GM19467 (cell line): ENCODE data around the gene NUP62.
"Not testable (repeated sequence)": the region's sequence is repeated elsewhere in the genome, so short reads cannot be mapped to it uniquely, and the experiment has no call there.

Experiments used
- ATAC-seq: cut with Tn5 transposase; IDR thresholded peaks from one replicate; pipeline ENCODE4 v1.9.1; 2021; ENCODE audit warnings: mild to moderate bottlenecking, moderate library complexity; ENCODE audit not compliant: unreplicated experiment

Gene NUP62

DNA sequence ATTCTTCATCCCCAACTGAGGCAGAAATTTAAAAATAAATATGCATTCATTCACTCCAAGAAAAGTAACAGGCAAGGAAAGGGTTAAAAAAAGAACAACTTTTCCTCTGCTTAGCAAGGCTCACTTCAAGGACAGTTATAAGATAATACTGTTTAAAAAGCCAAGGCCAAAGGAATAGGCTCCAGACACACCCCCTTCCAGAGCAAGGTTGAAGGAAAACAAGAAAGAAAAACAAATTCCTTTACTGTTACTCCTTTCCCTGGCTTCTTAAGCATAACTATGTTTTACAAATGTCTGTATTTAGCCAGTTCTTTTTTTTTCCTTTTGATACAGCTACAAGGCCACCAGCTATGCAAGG is 23.2 kb upstream of the NUP62 start:
- no peak for ATAC-seq

DNA sequence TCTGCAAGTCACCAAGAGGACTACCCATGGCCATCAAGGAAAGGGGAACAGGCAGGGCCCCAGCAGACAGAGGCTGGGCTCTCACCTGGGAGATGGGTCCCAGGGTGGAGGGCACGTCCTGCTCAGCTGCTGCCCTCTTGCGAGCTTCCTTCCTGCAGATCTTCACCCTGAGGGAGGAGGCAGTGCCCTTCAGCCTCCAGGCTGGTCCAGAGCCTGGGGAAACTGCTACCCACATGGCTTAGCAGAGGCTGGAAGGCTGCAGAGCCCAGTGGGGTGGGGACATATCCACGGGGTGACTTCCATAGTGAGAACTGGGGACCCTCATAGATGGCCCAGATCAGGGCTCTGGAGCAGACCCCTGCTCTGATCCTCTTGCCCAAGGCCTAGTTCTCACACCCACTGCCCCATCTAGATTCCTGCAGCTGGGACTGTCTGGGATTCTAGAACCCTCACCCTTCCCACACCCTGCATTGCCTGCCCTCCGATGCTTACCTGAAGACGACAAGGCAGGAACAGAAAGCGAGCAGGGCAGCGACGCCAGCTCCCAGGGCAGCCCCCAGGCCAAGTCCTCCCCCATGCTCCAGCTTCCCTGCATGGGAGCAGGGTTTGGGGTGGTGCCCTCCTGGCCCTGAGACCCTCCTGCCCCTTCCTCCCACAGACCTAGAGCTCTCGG is 22.6 kb upstream of the NUP62 start:
- no peak for ATAC-seq

GRCh38 chr19:49950956-49951526 is 21.7 kb upstream of the NUP62 start:
- ATAC-seq = no peak

- ATAC-seq = no peak
Measured at GRCh38 chr19:49950590-49950948, 21.3 kb upstream of the NUP62 start.

- ATAC-seq = no peak
Measured at GRCh38 chr19:49949742-49950589, 20.7 kb upstream of the NUP62 start.

DNA sequence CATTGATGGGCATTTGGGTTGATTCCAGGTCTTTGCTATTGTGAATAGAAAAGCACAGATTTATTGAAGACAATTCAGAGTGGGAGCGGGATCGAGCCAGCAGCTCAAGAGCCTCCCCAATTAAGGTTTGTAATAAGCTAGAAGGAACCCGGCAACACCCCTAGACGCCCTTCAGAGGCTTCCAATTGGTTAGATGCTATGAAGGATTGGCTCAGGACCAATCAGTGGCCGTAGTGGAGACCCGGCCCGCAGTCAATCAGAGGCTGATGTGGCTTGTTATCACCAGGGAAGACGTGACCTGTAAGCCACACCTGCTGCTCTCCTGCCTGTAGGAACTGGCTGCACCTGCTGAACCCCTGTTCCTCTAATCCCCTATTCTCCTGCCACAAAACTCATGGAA is 17.1 kb upstream of the NUP62 start:
- ATAC-seq = no peak

GRCh38 chr19:49944567-49944966 is 15.3 kb upstream of the NUP62 start:
- not testable (repeated sequence) for ATAC-seq

- no peak for ATAC-seq
Measured at GRCh38 chr19:49940482-49940791, 11.1 kb upstream of the NUP62 start.

- no peak for ATAC-seq
Measured at GRCh38 chr19:49939721-49940481, 10.6 kb upstream of the NUP62 start.

DNA sequence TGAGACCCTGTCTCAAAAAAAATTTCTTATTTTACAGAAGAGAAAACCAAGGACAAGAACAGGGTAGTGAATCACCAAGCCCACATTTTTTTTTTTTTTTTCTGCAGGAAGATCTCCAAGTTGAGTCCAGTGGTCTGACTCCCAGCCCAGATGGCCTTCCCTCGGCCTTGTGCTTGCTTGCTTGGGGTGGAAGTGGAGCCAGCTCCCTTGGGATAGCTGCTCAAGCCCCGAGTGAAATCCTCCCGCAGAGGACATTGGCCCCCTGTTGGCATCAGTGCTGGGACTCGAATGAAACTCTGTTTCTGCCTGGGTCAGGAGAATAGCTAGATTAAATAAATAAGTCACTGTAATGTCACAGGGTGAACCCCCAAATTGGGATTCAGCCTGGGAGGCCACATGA is 9.4 kb upstream of the NUP62 start:
- no peak for ATAC-seq

DNA sequence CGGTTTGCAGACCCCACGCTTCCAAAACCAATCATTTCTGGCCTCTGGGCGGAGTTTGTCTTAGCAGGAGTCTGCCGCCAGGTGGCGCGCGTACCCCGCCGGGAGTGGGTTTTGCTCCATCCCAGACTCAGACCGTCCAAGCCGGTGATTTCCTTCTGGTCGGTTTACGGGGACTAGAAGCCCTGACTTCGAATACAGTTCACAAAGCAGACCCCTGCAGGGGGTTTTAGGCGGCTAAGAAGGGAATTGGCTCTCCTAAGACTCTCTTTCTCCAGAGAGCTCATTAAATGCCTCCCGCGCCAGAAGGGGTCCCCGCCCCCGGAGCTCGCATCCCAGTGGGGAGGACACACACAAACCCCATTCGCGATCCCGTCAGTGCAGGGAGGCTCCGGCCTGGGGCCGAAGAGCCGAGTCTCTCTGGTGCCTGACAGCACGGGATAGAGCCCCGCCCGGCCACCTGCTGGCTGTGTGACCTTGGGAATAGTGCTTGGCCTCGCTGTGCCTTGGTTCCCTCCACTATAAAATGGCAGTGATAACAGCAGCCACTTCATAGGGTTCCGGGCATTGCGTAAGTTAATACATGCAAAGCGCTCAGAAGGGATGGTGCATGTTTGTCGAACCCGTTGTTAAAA is 8.6 kb upstream of the NUP62 start:
- no peak for ATAC-seq

DNA sequence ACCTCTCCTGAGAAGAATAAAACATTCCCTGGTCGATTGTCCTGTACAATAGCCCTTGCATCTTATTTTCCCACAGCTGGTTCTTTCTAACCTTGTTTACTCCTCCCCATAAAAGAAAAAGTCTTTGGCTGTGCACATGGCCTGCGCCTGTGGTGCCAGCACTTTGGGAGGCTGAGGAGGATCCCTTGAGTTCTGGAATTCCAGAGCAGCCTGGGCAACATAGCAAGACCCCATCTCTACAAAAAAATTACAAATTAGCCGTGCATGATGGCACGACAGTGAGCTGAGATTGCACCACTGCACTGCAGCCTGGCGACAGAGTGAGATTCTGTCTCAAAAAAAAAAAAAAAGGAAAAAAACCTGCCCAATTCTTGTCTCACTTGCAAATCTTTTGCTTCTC is 7.2 kb upstream of the NUP62 start:
- ATAC-seq = no peak

GRCh38 chr19:49933643-49934042 is 4.3 kb upstream of the NUP62 start:
- ATAC-seq = no peak

GRCh38 chr19:49932731-49933131 is 3.4 kb upstream of the NUP62 start:
- ATAC-seq = no peak

GRCh38 chr19:49932041-49932451 is 2.7 kb upstream of the NUP62 start:
- no peak for ATAC-seq

DNA sequence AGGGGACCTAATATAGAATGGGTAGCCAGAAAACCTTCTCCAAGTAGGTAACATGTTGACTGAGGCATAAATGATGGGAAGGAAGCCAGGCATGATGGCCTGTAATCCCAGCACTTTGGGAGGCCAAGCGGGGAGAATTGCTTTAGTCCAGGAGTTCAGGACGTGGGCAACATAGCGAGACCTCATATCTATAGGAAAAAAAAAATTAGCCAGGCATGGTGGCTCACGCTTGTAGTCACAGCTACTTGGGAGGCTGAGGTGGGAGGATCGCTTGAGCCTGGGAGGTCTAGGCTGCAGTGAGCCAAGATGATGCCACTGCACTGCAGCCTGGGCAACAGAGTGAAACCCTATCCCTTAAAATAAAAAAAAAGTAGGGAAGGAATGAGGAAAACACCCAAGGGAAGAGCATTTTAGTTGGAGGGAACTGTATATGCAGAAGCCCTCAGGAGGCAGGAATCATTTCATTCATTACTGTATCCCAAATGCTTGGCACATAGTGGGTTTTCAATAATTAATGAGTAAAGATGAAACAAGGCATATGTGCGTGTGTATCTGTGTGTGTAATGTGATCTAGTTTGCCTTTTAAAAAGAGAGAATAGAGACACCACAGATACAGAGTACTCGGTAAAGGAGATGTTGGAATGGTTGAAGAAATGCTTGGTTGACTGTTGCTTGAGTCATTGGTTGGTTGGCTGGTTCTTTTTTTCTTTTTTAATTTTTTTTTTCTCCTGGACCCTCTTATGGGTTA is 2.2 kb upstream of the NUP62 start:
- ATAC-seq = no peak

GRCh38 chr19:49930483-49931011 is 1.2 kb upstream of the NUP62 start:
- no peak for ATAC-seq

GRCh38 chr19:49929611-49930482 is 543 bp upstream of the NUP62 start:
- peak; percentile 63 for ATAC-seq

- ATAC-seq = no peak
Measured at GRCh38 chr19:49927526-49928264, 1.6 kb downstream of the NUP62 start.
